Kidney epithelial cell (primary cell): Measurements from ENCODE around the gene CLASP2. TPM values are rescaled to one million over a fixed set of nuclear protein-coding genes. Genes with fewer than 3 reads are reported as not detected.

Source experiments
- DNase-seq: peaks from one replicate; pipeline ENCODE4 v3.0.0-alpha.2; 2010; ENCODE audit warnings: low read depth
- H3K27me3 ChIP-seq: 2 replicates; pipeline ENCODE4 v1.6.0; 2011; ENCODE audit warnings: low read length; ENCODE audit not compliant: control insufficient read depth, insufficient read depth
- H3K36me3 ChIP-seq: 2 replicates; pipeline ENCODE4 v1.5.1; 2011; ENCODE audit warnings: low read length; ENCODE audit not compliant: control insufficient read depth, insufficient read depth
- H3K4me3 ChIP-seq: 2 replicates; pipeline ENCODE4 v1.5.1; 2011; ENCODE audit warnings: low read depth, mild to moderate bottlenecking, control low read depth, low read length
- CTCF ChIP-seq: IDR thresholded peaks from 2 replicates; pipeline ENCODE4 v1.5.1; 2011; ENCODE audit warnings: mild to moderate bottlenecking, moderate library complexity, low read length, control low read depth, inconsistent platforms; ENCODE audit not compliant: insufficient read depth, poor library complexity, severe bottlenecking
- total RNA-seq: library from RNA; depleted of rRNA; stranded (reverse); fragments of >200 nt; gene quantifications from 2 replicates; pipeline ENCODE4 v1.2.3, GENCODE V29; 2015

The CLASP2 gene
- total RNA-seq, 1 donor from 2014 or later, result 52.4 TPM

DNA sequence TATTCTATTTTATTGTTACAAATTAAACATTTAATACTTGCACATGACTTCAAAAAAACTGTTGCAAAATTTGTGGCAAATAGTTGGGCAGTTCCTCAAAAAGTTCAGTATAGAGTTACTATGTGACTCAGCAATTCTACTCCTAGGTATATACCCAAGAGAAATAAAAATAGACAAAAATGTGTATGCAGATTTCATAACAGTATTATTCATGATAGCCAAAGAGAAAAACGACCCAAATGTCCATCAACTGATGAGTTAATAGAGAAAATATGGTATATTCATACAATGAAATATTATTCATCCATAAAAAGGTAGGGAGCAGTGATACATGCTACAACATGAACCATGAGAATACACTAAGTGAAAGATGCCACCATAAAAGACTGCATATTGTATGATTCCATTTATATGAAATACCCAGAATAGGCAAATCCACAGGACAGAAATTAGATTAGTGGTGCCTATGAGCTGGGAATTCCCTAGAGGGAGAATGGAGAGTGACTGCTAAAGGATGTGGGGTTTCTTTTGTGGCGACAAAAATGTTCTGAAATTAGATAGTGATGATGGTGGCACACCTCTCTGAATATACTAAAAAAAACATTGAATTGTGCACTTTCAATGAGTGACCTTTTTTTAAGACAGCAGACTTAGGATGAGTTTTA, 31.6 kb upstream of the CLASP2 start:
- DNase-seq, result no peak
- no peaks in the 10 kb centered on the region for H3K27me3 ChIP-seq
- no peaks in the 10 kb centered on the region for H3K36me3 ChIP-seq
- TF ChIP-seq CTCF, result no peak
- H3K4me3 ChIP-seq, result no peak overlapping the region

DNA sequence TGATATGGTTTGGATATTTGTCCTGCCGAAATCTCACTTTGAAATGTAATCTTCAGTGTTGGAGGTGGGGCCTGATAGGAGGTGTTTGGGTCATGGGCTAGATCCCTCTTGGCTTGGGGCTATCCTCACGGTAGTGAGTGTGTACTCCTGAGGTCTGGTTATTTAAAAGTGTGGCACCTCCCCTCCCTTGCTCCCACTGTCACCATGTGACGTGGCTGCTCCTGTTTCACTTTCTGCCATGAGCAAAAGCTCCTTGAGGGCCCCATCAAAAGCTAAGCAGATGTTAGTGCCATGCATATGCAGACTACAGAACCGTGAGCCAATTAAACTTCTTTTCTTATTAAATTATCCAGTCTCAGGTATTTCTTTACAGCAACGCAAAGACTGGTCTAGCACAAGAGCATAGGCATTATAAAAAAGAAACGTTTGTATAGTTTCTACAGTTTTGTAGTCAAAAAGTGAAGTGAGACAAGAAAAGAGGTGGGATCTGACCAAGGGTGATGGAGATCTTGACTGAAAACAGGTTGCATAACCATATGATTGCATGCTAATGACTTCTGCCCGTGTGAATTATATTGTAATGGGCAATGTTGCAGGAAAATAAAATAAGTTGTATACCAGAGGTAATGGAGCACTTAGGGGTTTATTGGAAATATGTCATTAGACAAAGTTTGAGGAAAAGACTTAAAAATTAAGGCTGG, 28.5 kb upstream of the CLASP2 start:
- no peak for DNase-seq
- no peak overlapping the region for H3K4me3 ChIP-seq
- H3K27me3 ChIP-seq, result no peaks in the 10 kb centered on the region
- H3K36me3 ChIP-seq, result no peaks in the 10 kb centered on the region
- TF ChIP-seq CTCF, result no peak

DNA sequence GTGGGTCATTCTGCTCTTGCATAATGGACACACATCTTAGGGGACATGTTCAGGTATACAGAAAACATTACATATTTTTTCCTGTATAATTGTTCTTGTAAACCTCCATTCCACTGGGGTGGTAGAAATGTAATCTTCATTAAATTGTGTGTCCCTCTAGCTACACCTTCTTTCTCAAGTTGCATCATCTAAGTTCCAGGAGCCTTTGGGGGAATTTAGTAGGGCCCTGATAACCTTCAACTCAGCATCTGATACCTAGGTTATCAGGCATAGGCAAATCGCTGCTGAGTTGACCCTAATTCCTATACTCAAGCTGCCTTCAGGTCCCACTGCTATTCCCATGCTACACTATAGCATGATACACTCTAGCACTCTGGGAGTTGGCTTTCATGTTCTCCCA, 19.1 kb upstream of the CLASP2 start:
- Histone ChIP-seq H3K27me3 (no peaks in the 10 kb centered on the region), H3K36me3 (no peaks in the 10 kb centered on the region), H3K4me3 (no peak overlapping the region)
- no peak for TF ChIP-seq CTCF
- DNase-seq, result no peak

GRCh38 chr3:33732394-33732793, 14.3 kb upstream of the CLASP2 start:
- Histone ChIP-seq H3K4me3 (no peak overlapping the region), H3K36me3 (no peaks in the 10 kb centered on the region), H3K27me3 (no peaks in the 10 kb centered on the region)
- TF ChIP-seq CTCF, result peak; percentile 19
- no peak for DNase-seq

DNA sequence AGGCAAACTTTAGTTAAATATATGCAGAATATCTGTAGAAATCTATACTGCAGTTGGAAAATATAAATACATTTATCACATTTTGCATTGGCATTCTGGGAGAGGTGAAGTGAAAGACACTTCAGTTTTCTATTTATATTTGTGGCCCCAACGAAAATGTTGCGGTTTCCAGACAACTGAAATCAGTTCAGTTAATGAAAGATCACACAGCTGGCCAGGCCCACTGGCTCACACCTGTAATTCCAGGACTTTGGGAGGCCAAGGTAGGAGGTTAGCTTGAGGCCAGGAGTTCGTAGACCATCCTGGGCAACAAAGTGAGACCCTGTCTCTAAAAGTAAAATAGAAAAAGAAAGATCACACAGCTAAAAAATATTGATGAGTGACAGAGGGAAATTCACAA, 11.9 kb upstream of the CLASP2 start:
- no peaks in the 10 kb centered on the region for H3K27me3 ChIP-seq
- no peak overlapping the region for H3K4me3 ChIP-seq
- DNase-seq, result no peak
- TF ChIP-seq CTCF, result no peak
- H3K36me3 ChIP-seq, result no peaks in the 10 kb centered on the region
